K562 (cell line): ENCODE data around the gene UTS2R. TPM values are rescaled to one million over a fixed set of nuclear protein-coding genes. Genes with fewer than 3 reads are reported as not detected.

Experiments used
- ADNP ChIP-seq: fragments of 200-800 bp; sonication (Bioruptor generic); IDR thresholded peaks from 2 replicates; pipeline ENCODE4 v1.6.1; 2016; ENCODE audit warnings: missing genetic modification characterization, missing compliant biosample characterization
- CBX1 ChIP-seq: sonication (generic); IDR thresholded peaks from 2 replicates; pipeline ENCODE4 v1.6.1; 2016; ENCODE audit warnings: antibody characterized with exemption, low read depth, mild to moderate bottlenecking
- DEAF1 ChIP-seq: fragments of 450-650 bp; formaldehyde crosslinking; IDR thresholded peaks from 2 replicates; pipeline ENCODE4 v1.4.0; 2020; ENCODE audit warnings: mild to moderate bottlenecking, moderate library complexity
- DPF2 ChIP-seq: fragments of 450-650 bp; IDR thresholded peaks from 2 replicates; pipeline ENCODE4 v1.6.1; 2016
- KAT7 ChIP-seq: sonication (generic); formaldehyde crosslinking; IDR thresholded peaks from 2 replicates; pipeline ENCODE4 v1.8.0; 2022; ENCODE audit warnings: missing genetic modification reagents, mild to moderate bottlenecking, borderline replicate concordance
- KAT8 ChIP-seq: fragments of 450-650 bp; IDR thresholded peaks from 2 replicates; pipeline ENCODE4 v1.6.1; 2016; ENCODE audit warnings: low read depth, mild to moderate bottlenecking
- XRCC3 ChIP-seq: fragments of 450-650 bp; IDR thresholded peaks from 2 replicates; pipeline ENCODE4 v1.6.1; 2017; ENCODE audit warnings: mild to moderate bottlenecking, moderate library complexity
- ZBTB33 ChIP-seq: sonication (generic); formaldehyde crosslinking; IDR thresholded peaks from 2 replicates; pipeline ENCODE4 v1.8.1; 2023; ENCODE audit warnings: mild to moderate bottlenecking, missing genetic modification reagents
- polyA plus RNA-seq, 8 experiments: library from polyadenylated mRNA; depleted of rRNA in 4 of 8; stranded (reverse) in 5 of 8; unstranded in 3 of 8; fragments of >200 nt; fragmentation: Nextera tagmentation in 2 of 8; fragmentation: Illumina TruSeq in 1 of 8; extraction: Ambion mirVana in 2 of 8; extraction: Trizol in 1 of 8; gene quantifications; 2 replicates each; pipeline versions ENCODE4 v1.2.1 to v1.2.3, GENCODE V29; 2011 to 2014; ENCODE audit warnings: inconsistent platforms in 1 of 8, missing spikeins in 1 of 8
- total RNA-seq, 7 experiments: library from RNA; depleted of rRNA in 6 of 7; stranded (reverse); fragments of >200 nt in 6 of 7; fragmentation: Illumina TruSeq in 2 of 7; extraction: Trizol in 2 of 7; gene quantifications; 2 replicates each; pipeline versions ENCODE4 v1.2.1 to v1.2.3, GENCODE V29; 2011 to 2021; ENCODE audit warnings: low replicate concordance in 1 of 7

UTS2R gene
- total and polyA plus RNA-seq, 9 of the 15 experiments (the other 6 are each of a cell fraction or from before 2014, with no cell fraction given) = 0.22 TPM; not detected in 8

- TF ChIP-seq DEAF1 (CRISPR knock-in tag) (0 out of 2 replicates have a peak, but pooled peaks have one; percentile 34), ZBTB33 (peak; percentile 94), CBX1 (0 out of 2 replicates have a peak, but pooled peaks have one; percentile 32), ADNP (tag) (0 out of 2 replicates have a peak, but pooled peaks have one; percentile 51), DPF2 (0 out of 2 replicates have a peak, but pooled peaks have one; percentile 29), KAT8 (no peak), XRCC3 (no peak), KAT7 (no peak)
- TF ChIP-seq, all 486 proteins: peak for 24
Measured at GRCh38 chr17:82350182-82351030, 21.2 kb upstream of the UTS2R start (continued).
